ENCODE results near the gene GALR3.

GALR3 gene

DNA sequence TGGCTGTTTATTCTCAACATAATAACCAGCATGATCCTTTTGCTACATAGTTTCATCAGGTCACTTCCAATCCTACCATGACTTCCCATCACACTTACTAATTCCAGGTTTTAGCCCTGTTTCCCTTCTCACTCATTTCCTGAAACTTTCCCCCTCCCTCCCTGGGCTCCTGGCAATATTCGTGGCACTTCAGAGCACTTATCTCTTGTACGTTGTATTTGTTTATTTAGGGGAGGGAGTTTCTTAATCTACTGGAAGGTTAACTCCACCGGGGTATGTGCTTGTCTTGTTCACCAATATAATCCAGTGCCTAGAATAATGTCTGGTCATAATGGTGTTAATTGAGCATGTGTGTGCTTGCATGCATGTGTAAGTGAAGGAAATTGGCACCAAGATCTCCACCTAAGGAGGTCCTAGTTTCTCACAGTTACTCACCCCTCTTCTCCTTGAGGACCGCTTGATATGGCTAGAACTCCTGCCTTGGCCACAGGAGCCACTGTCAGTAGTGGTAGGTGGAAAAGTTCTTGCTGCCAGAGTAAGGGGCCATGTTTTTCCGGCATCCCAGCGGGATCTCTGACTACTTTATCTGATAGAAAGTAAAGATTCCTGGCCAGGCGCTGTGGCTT is 37.7 kb downstream of the GALR3 start:
- H3K4me3 ChIP-seq (ENCODE audit: control insufficient read depth, low read depth, low read length) = no peak overlapping the region
- TF ChIP-seq, protein P1, sequence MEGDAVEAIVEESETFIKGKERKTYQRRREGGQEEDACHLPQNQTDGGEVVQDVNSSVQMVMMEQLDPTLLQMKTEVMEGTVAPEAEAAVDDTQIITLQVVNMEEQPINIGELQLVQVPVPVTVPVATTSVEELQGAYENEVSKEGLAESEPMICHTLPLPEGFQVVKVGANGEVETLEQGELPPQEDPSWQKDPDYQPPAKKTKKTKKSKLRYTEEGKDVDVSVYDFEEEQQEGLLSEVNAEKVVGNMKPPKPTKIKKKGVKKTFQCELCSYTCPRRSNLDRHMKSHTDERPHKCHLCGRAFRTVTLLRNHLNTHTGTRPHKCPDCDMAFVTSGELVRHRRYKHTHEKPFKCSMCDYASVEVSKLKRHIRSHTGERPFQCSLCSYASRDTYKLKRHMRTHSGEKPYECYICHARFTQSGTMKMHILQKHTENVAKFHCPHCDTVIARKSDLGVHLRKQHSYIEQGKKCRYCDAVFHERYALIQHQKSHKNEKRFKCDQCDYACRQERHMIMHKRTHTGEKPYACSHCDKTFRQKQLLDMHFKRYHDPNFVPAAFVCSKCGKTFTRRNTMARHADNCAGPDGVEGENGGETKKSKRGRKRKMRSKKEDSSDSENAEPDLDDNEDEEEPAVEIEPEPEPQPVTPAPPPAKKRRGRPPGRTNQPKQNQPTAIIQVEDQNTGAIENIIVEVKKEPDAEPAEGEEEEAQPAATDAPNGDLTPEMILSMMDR (IDR thresholded peaks at IDR 0.05; ENCODE audit: control insufficient read depth, insufficient read depth, low read depth, low read length, missing control alignments) = no peak
- no peak for DNase-seq (ENCODE audit: low read depth)

DNA sequence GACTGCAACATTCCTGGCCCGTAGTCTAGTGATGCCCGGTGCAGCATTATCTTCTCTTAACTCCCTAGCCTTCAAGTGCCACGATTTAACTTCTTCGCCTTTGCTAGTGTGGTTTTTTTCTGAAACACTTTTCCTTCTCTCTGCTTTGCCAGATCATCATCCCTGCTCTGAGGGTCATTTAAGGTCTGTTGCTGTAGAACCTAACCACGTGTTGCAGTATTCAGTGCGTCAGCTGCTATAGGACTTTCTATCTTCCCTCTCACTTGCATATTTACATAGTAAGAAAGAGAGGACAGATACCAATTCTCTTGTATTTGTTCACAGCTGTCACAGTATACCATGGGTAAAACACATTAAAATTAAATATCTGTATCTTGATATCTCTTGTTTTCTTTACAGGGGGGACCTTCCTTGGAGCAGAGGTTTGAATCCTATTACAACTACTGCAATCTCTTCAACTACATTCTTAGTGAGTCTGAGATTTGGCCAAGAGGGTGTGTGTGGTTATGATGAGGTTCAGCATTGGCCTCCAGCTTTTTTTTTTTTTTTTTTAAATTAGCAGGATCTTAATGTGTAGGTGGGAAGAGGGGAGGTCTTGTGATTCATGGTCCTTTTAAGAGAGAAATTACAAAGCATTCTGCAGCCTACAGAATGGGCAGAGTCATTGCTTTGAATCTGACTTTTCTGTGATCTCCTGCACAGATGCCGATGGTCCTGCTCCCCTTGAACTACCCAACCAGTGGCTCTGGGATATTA is 39.6 kb downstream of the GALR3 start:
- no peak overlapping the region for H3K4me3 ChIP-seq (ENCODE audit: control insufficient read depth, low read depth, low read length)
- TF ChIP-seq, protein P1 (IDR thresholded peaks at IDR 0.05; ENCODE audit: control insufficient read depth, insufficient read depth, low read depth, low read length, missing control alignments) = no peak
- DNase-seq (ENCODE audit: low read depth) = no peak

DNA sequence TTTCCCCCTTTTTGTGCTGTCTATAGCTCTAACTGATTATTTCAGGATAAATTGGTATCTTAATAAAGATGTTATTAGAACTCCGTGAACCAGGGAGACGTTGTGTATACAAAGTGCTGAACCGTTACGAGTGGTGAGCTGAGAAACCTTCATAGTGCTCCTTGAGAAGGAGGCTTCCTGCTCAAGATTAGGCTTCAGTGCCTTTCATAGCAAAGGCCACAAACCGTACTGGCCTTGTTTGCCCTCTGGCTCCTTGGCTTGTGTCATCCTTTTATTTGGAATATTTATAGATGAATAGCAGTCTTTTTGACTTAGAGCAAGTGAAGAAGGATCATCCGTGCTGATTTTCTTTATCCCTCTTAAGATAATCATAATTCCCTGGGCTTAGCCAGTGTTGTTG is 42.3 kb downstream of the GALR3 start:
- DNase-seq (ENCODE audit: low read depth) = no peak
- TF ChIP-seq, protein P1 (IDR thresholded peaks at IDR 0.05; ENCODE audit: control insufficient read depth, insufficient read depth, low read depth, low read length, missing control alignments) = no peak

DNA sequence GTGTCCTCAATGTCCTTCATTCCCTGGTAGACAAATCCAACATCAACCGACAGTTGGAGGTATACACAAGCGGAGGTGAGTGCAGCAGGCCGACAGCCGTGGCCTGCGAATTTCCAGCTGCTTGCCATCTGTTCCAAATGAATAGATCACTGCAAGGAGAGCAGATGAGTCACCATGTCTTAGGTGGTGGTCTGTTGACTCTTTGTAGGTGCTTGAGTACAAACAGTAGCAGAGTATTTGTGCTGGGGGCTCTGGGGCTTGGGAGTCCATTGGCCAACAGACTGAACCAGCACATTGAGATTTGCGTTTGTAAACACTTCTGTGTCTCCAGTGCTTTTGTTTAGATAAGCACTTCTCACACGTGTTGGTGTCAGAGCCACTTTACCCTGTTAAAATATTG is 47.1 kb downstream of the GALR3 start:
- TF ChIP-seq, protein P1 (IDR thresholded peaks at IDR 0.05; ENCODE audit: control insufficient read depth, insufficient read depth, low read depth, low read length, missing control alignments) = no peak
- no peak for DNase-seq (ENCODE audit: low read depth)
- no peak overlapping the region for H3K4me3 ChIP-seq (ENCODE audit: control insufficient read depth, low read depth, low read length)

More for the DNA sequence above, 42.3 kb downstream of the GALR3 start:
- no peak overlapping the region for H3K4me3 ChIP-seq (ENCODE audit: control insufficient read depth, low read depth, low read length)
